B cell (primary cell): ENCODE data around the gene XYLT1. TPM values are rescaled to one million over a fixed set of nuclear protein-coding genes. Genes with fewer than 3 reads are reported as not detected.

Experiments used
- ATAC-seq: fragments of 200-7000 bp; cut with Tn5 transposase; one replicate; pipeline ENCODE4 v1.10.0; 2021; ENCODE audit warnings: low read depth, mild to moderate bottlenecking, moderate number of reproducible peaks, moderate library complexity
- CTCF ChIA-PET: fragments of 350-600 bp; sonication (Branson Sonifier 250); formaldehyde crosslinking; loops from one replicate; lab custom pipeline; 2021; ENCODE audit warnings: antibody characterized with exemption, inconsistent platforms; lab: Charles Lee
- POLR2A ChIA-PET: fragments of 350-600 bp; sonication (Branson Sonifier 250); formaldehyde crosslinking; loops from one replicate; lab custom pipeline; 2021; ENCODE audit warnings: antibody characterized with exemption; lab: Charles Lee
- DNase-seq: peaks from one replicate; pipeline ENCODE4 v3.0.0; 2013
- H2AFZ ChIP-seq: 2 replicates; pipeline ENCODE4 v1.6.1; 2012; ENCODE audit warnings: mild to moderate bottlenecking, low read depth, low read length; ENCODE audit not compliant: insufficient read depth, poor library complexity, severe bottlenecking
- H3K27ac ChIP-seq, 2 donors: 1 replicate in 1 of 2; 2 replicates in 1 of 2; pipeline ENCODE4 v1.5.1; 2012 to 2013; ENCODE audit warnings: low read length in 2 of 2, mild to moderate bottlenecking in 2 of 2, moderate library complexity in 1 of 2
- H3K27me3 ChIP-seq, 4 experiments: fragments of 200-600 bp in 1 of 4; sonication (generic) in 1 of 4; replicated peaks in 1 of 4; 1 replicate in 2 of 4; 2 replicates in 2 of 4; pipeline versions ENCODE4 v1.6.1 to v1.7.0; 2013 to 2016; ENCODE audit warnings: low read length in 3 of 4, mild to moderate bottlenecking in 2 of 4, mixed read lengths in 1 of 4, moderate library complexity in 1 of 4; ENCODE audit not compliant: insufficient read depth in 4 of 4, control insufficient read depth in 3 of 4; ENCODE audit errors: control extremely low read depth in 1 of 4
- H3K36me3 ChIP-seq, 2 experiments: replicated peaks in 1 of 2; 1 replicate in 1 of 2; 2 replicates in 1 of 2; pipeline versions ENCODE4 v1.6.1 to v1.7.1; 2013; ENCODE audit warnings: low read length in 1 of 2; ENCODE audit not compliant: insufficient read depth in 2 of 2, control insufficient read depth in 1 of 2; ENCODE audit errors: control extremely low read depth in 1 of 2, extremely low read depth in 1 of 2
- H3K4me1 ChIP-seq, 2 donors: fragments of 200-600 bp in 1 of 2; sonication (generic) in 1 of 2; 1 replicate in 1 of 2; 2 replicates in 1 of 2; pipeline versions ENCODE4 v1.5.1 to v1.6.1; 2013 to 2017; ENCODE audit warnings: low read length in 2 of 2; ENCODE audit not compliant: control insufficient read depth in 2 of 2, insufficient read depth in 2 of 2
- H3K4me2 ChIP-seq: replicated peaks from 2 replicates; pipeline ENCODE3; 2012; ENCODE audit warnings: mild to moderate bottlenecking, low read depth, low read length; ENCODE audit not compliant: poor library complexity, severe bottlenecking
- H3K4me3 ChIP-seq, 5 experiments: fragments of 200-600 bp in 1 of 5; sonication (generic) in 1 of 5; 1 replicate in 3 of 5; 2 replicates in 2 of 5; pipeline versions ENCODE4 v1.5.1 to v1.7.0; 2011 to 2016; ENCODE audit warnings: low read length in 4 of 5, mild to moderate bottlenecking in 4 of 5, low read depth in 2 of 5, control low read depth in 1 of 5, moderate library complexity in 1 of 5; ENCODE audit not compliant: insufficient read depth in 1 of 5; ENCODE audit errors: control extremely low read depth in 1 of 5, extremely low read depth in 1 of 5
- H3K79me2 ChIP-seq: fragments of 200-600 bp; sonication (generic); one replicate; pipeline ENCODE4 v1.6.0; 2016; ENCODE audit warnings: low read length; ENCODE audit not compliant: control insufficient read depth, insufficient read depth
- H3K9ac ChIP-seq: fragments of 200-600 bp; sonication (generic); 2 replicates; pipeline ENCODE4 v1.6.1; 2017; ENCODE audit warnings: mild to moderate bottlenecking, low read length, moderate library complexity
- H3K9me3 ChIP-seq, 3 donors: one replicate each; pipeline versions ENCODE4 v1.6.1 to v1.7.1; 2013; ENCODE audit warnings: low read length in 2 of 3; ENCODE audit not compliant: control insufficient read depth in 2 of 3, insufficient read depth in 1 of 3; ENCODE audit errors: control extremely low read depth in 1 of 3
- H4K20me1 ChIP-seq: 2 replicates; pipeline ENCODE4 v1.6.0; 2012; ENCODE audit warnings: mild to moderate bottlenecking, low read length; ENCODE audit not compliant: insufficient read depth, control insufficient read depth, poor library complexity, severe bottlenecking
- H3K27ac Mint-ChIP-seq: one replicate; pipeline ENCODE4 v1.8.0; 2021; ENCODE audit warnings: mixed read lengths
- H3K27me3 Mint-ChIP-seq: one replicate; pipeline ENCODE4 v1.8.0; 2021; ENCODE audit warnings: mixed read lengths
- H3K4me1 Mint-ChIP-seq: one replicate; pipeline ENCODE4 v1.8.0; 2021; ENCODE audit warnings: mixed read lengths
- H3K4me3 Mint-ChIP-seq: one replicate; pipeline ENCODE4 v1.8.0; 2021; ENCODE audit warnings: mixed read lengths
- H3K9me3 Mint-ChIP-seq: one replicate; pipeline ENCODE4 v1.8.0; 2022; ENCODE audit warnings: mixed read lengths; ENCODE audit not compliant: insufficient read depth
- EZH2 ChIP-seq: IDR thresholded peaks from 2 replicates; pipeline ENCODE4 v1.6.1; 2012; ENCODE audit warnings: borderline replicate concordance, low read depth, mild to moderate bottlenecking, moderate library complexity, low read length; ENCODE audit not compliant: insufficient read depth, poor library complexity, severe bottlenecking
- WGBS: methylation state at CpG from one replicate; pipeline ENCODE4 v1.1.5; 2013; ENCODE audit warnings: missing lambda C conversion rate; ENCODE audit not compliant: insufficient coverage; 5-methylcytosine and 5-hydroxymethylcytosine counted together
- intact Hi-C: fragments of 100-400 bp; cut with micrococcal nuclease; formaldehyde crosslinking; loops from one replicate; pipeline ENCODE4 v1.10.0; 2022
- polyA plus RNA-seq: library from polyadenylated mRNA; depleted of rRNA; stranded (reverse); fragments of >200 nt; gene quantifications from 2 replicates; pipeline ENCODE4 v1.2.3, GENCODE V29; 2012
- total RNA-seq, 2 donors: library from RNA; stranded (reverse); fragments of 120-200 nt in 1 of 2; gene quantifications; 1 replicate in 1 of 2; 2 replicates in 1 of 2; pipeline versions ENCODE4 v1.2.3 to v1.2.4, GENCODE V29; 2013 to 2022
- TF ChIP-seq, protein P1 (sequence below): fragments of 200-600 bp; IDR thresholded peaks from one replicate; pipeline ENCODE4 v1.8.0; 2022; ENCODE audit warnings: antibody characterized with exemption, mild to moderate bottlenecking

Gene XYLT1
- total and polyA plus RNA-seq, 2 donors (not counting 1 experiment from before 2014, with no cell fraction given) = 8.7 to 59.6 TPM

DNA sequence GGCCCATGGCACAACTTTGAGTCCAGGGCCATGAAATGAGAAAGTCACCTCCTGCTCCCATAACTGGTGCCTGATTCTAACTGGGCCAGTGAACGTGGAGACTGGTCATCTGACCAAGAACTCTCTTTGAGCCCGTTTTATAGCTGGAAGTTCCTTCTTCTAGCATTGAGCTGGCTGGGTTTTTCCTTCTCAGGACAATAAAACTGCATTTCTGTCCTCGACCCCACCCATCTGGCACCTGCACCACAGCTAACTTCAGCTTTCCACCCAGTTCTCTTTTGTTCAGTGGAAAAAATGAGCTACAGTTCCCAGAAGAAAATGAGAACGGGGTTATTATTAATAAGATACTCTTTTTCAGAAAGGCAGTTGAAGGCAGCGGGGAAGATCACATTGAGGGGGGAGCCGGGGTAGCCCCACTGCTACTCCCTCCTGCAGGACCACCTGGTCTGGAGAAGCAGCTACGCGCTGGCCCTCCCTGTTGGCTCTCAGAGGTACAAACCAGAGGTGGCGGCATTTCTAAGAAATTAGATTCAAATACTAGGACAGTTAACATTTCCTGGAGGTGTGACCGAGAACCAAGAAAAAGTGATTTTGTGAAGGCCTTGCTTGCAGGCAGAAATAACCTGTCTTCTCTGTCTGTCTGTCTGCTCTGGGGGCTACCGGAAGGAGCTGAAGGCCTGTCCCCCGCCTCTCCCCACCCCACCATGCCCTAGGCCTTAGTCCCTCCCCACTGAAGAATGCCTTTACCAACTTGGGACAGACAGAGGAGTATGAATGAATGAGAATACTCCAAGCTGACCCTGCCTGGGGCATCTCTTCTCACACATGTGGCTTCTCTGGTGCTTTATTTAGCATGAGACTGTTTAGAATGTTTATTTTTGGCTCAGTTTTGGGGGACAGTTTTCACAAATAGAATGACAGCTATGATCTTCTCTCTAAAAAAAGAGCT, 123.9 kb downstream of the XYLT1 start:
- ChIA-PET POLR2A (interaction anchor here (0.7 to 1.8 kb wide), 3 partner anchors 20 to 46 kb away, joined by 3 to 5 read pairs (median 3); no protein-coding TSS in a partner anchor), CTCF (interaction anchor here (0.8 to 2.0 kb wide), 12 partner anchors 12 to 123 kb away, joined by 3 to 7 read pairs (median 4); no protein-coding TSS in a partner anchor)
- Histone ChIP-seq H3K36me3 (peaks cover 0 to 3% of the 10 kb centered on the region in 2 experiments), H2AFZ (peak overlapping the region; percentile 45), H3K9me3 (no peaks in the 10 kb centered on the region), H3K27ac (peak overlapping the region; percentile 49 to 63), H3K9ac (peak overlapping the region; percentile 9), H3K4me1 (peaks cover 65 to 71% of the 10 kb centered on the region in 2 donors), H3K27me3 (no peaks in the 10 kb centered on the region), H4K20me1 (no peaks in the 10 kb centered on the region), H3K79me2 (peaks cover 65% of the 10 kb centered on the region), H3K4me3 (no peak overlapping the region), H3K4me2 (peak overlapping the region; percentile 56)
- WGBS = 21% methylated on average over 5 of the region's 12 CpGs
- ATAC-seq = peak; percentile 11
- intact Hi-C loops = loop anchor here (2.0 kb wide), 1 partner anchor 14 kb away; no protein-coding TSS in a partner anchor
- peak overlapping the region; percentile 59 for H3K4me3 Mint-ChIP-seq
- peak overlapping the region; percentile 83 for H3K27ac Mint-ChIP-seq
- H3K9me3 Mint-ChIP-seq = no peaks in the 10 kb centered on the region
- peak; percentile 42 for DNase-seq
- no peak for TF ChIP-seq EZH2
- TF ChIP-seq, protein P1, sequence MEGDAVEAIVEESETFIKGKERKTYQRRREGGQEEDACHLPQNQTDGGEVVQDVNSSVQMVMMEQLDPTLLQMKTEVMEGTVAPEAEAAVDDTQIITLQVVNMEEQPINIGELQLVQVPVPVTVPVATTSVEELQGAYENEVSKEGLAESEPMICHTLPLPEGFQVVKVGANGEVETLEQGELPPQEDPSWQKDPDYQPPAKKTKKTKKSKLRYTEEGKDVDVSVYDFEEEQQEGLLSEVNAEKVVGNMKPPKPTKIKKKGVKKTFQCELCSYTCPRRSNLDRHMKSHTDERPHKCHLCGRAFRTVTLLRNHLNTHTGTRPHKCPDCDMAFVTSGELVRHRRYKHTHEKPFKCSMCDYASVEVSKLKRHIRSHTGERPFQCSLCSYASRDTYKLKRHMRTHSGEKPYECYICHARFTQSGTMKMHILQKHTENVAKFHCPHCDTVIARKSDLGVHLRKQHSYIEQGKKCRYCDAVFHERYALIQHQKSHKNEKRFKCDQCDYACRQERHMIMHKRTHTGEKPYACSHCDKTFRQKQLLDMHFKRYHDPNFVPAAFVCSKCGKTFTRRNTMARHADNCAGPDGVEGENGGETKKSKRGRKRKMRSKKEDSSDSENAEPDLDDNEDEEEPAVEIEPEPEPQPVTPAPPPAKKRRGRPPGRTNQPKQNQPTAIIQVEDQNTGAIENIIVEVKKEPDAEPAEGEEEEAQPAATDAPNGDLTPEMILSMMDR = no peak
- no peaks in the 10 kb centered on the region for H3K27me3 Mint-ChIP-seq
- peaks cover 72% of the 10 kb centered on the region for H3K4me1 Mint-ChIP-seq
